T-cell (primary cell): ENCODE measurements around the gene ROGDI. TPM values are rescaled to one million over a fixed set of nuclear protein-coding genes. Genes with fewer than 3 reads are reported as not detected.

Source experiments
- ATAC-seq, 4 experiments: fragments of 200-7000 bp in 3 of 4; fragments of 150-1000 bp in 1 of 4; cut with Tn5 transposase; replicated peaks in 1 of 4; 1 replicate in 3 of 4; 2 replicates in 1 of 4; pipeline ENCODE4 v1.10.0; 2021; ENCODE audit warnings: moderate library complexity in 3 of 4, mild to moderate bottlenecking in 2 of 4, moderate number of reproducible peaks in 1 of 4
- CTCF ChIA-PET, 2 donors: fragments of 300-600 bp; sonication (Branson Sonifier 250); formaldehyde crosslinking; loops; one replicate each; lab custom pipeline; 2022; ENCODE audit warnings: antibody characterized with exemption in 2 of 2; lab: Charles Lee
- POLR2A ChIA-PET, 2 donors: fragments of 300-600 bp; sonication (Branson Sonifier 250); formaldehyde crosslinking; loops; one replicate each; lab custom pipeline; 2022; ENCODE audit warnings: antibody characterized with exemption in 2 of 2; lab: Charles Lee
- DNase-seq, 35 experiments: peaks; one replicate each; pipeline versions ENCODE4 v3.0.0 to v3.0.0-alpha.2; 2013 to 2023
- H3K27ac ChIP-seq: one replicate; pipeline ENCODE4 v1.5.1; 2013; ENCODE audit warnings: low read length
- H3K27me3 ChIP-seq, 2 experiments: replicated peaks in 1 of 2; 1 replicate in 1 of 2; 2 replicates in 1 of 2; pipeline versions ENCODE4 v1.6.1 to v1.7.0; 2013; ENCODE audit warnings: low read length in 1 of 2, mixed read lengths in 1 of 2; ENCODE audit not compliant: control insufficient read depth in 2 of 2, insufficient read depth in 2 of 2; ENCODE audit errors: extremely low read depth in 1 of 2
- H3K36me3 ChIP-seq, 2 donors: 1 replicate in 1 of 2; 2 replicates in 1 of 2; pipeline versions ENCODE4 v1.6.1 to v1.7.0; 2013; ENCODE audit warnings: low read length in 1 of 2; ENCODE audit not compliant: control insufficient read depth in 2 of 2, insufficient read depth in 1 of 2; ENCODE audit errors: extremely low read depth in 1 of 2
- H3K4me1 ChIP-seq, 2 experiments: 1 replicate in 1 of 2; 2 replicates in 1 of 2; pipeline versions ENCODE4 v1.6.1 to v1.7.0; 2013; ENCODE audit warnings: low read length in 2 of 2, mixed read lengths in 1 of 2; ENCODE audit not compliant: insufficient read depth in 2 of 2, control insufficient read depth in 1 of 2; ENCODE audit errors: extremely low read depth in 1 of 2
- H3K4me3 ChIP-seq, 2 donors: 1 replicate in 1 of 2; 2 replicates in 1 of 2; pipeline versions ENCODE4 v1.5.1 to v1.7.0; 2013; ENCODE audit warnings: mild to moderate bottlenecking in 2 of 2, low read length in 1 of 2, moderate library complexity in 1 of 2; ENCODE audit not compliant: control insufficient read depth in 1 of 2; ENCODE audit errors: extremely low read depth in 1 of 2
- H3K9me3 ChIP-seq: 2 replicates; pipeline ENCODE4 v1.7.0; 2013
- H3K27ac Mint-ChIP-seq, 2 donors: one replicate each; pipeline ENCODE4 v1.8.0; 2020 to 2021; ENCODE audit warnings: mild to moderate bottlenecking in 2 of 2, mixed read lengths in 2 of 2
- H3K27me3 Mint-ChIP-seq, 2 donors: one replicate each; pipeline ENCODE4 v1.8.0; 2021 to 2022; ENCODE audit warnings: mixed read lengths in 2 of 2
- H3K36me3 Mint-ChIP-seq: one replicate; pipeline ENCODE4 v1.8.0; 2021; ENCODE audit warnings: mixed read lengths
- H3K4me1 Mint-ChIP-seq, 3 donors: one replicate each; pipeline ENCODE4 v1.8.0; 2020 to 2022; ENCODE audit warnings: mixed read lengths in 3 of 3, mild to moderate bottlenecking in 1 of 3
- H3K4me3 Mint-ChIP-seq, 3 donors: one replicate each; pipeline ENCODE4 v1.8.0; 2020 to 2022; ENCODE audit warnings: mild to moderate bottlenecking in 3 of 3, mixed read lengths in 3 of 3, moderate library complexity in 3 of 3
- H3K9me3 Mint-ChIP-seq, 3 donors: one replicate each; pipeline ENCODE4 v1.8.0; 2020 to 2022; ENCODE audit warnings: mixed read lengths in 3 of 3
- WGBS: methylation state at CpG from one replicate; pipeline ENCODE4 v1.1.5; 2013; ENCODE audit warnings: missing lambda C conversion rate; ENCODE audit not compliant: insufficient coverage; 5-methylcytosine and 5-hydroxymethylcytosine counted together
- total RNA-seq, 35 experiments: library from RNA in 6 of 35; stranded (reverse) in 6 of 35; fragments of 120-200 nt in 1 of 35; gene quantifications; one replicate each; pipeline versions ENCODE4 v1.2.1 to v1.2.4 and lab custom pipeline; 2013 to 2026

ROGDI gene
- total RNA-seq, 5 donors from 2014 or later (not counting 1 experiment from before 2014, with no cell fraction given): 12.1 to 20.2 (median 13.2) TPM

DNA sequence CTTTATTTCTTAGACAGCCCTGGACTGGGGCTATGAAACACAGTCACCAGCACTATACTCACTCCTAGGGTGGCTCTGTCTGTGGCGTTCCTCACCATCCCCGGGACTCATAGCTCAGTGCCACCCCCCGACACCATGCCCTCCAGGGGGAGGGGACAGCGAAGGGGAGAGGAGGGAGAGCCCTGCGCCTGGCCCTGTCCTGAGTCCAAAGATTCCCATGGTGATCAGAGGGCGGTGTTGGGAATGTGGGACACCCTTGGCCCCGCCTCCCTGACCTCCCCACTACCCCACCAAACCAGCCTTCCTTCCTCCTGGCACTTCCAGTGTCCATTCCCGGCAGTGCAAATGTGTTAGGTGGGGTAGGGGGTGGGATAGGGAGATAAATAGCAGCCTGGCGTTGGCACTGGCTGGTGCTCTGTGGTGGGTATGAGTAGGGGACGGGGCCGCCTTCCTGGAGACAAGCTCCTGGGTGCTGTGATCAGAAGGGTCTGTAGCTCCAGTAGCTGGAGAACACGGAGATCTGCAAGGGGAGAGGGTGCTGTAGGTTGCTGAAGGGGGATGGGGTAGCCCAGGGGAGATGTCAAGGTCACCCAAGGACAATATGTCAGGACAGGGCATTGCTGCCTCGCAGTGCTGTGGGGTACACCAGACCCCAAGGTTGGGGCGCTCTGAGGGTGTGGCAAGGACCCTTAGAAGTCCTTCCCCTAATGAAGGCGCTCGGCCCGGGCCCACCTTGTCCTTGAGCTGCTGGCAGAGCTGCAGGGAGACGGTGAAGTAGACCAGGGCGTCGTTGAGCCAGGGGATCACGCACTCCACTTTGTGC is 5.2 kb downstream of the ROGDI start:
- H3K4me3 ChIP-seq: no peak overlapping the region
- H3K27ac ChIP-seq: no peak overlapping the region
- DNase-seq: no peak
- H3K27me3 ChIP-seq: no peaks in the 10 kb centered on the region
- H3K36me3 ChIP-seq: peaks cover 0 to 3% of the 10 kb centered on the region in 2 donors
- ChIA-PET CTCF (no interaction called here), POLR2A (no interaction called here)
- no peaks in the 10 kb centered on the region for H3K36me3 Mint-ChIP-seq
- ATAC-seq: no peak
- WGBS: 94% methylated on average over 11 of the region's 21 CpGs
- no peaks in the 10 kb centered on the region for H3K9me3 ChIP-seq
- H3K27me3 Mint-ChIP-seq: no peaks in the 10 kb centered on the region
- no peak overlapping the region for H3K27ac Mint-ChIP-seq
- peaks cover 2 to 18% of the 10 kb centered on the region in 2 experiments for H3K4me1 ChIP-seq
- peaks cover 7 to 12% (median 11%) of the 10 kb centered on the region in 3 donors for H3K4me1 Mint-ChIP-seq
- H3K4me3 Mint-ChIP-seq: no peak overlapping the region
- H3K9me3 Mint-ChIP-seq: no peaks in the 10 kb centered on the region

DNA sequence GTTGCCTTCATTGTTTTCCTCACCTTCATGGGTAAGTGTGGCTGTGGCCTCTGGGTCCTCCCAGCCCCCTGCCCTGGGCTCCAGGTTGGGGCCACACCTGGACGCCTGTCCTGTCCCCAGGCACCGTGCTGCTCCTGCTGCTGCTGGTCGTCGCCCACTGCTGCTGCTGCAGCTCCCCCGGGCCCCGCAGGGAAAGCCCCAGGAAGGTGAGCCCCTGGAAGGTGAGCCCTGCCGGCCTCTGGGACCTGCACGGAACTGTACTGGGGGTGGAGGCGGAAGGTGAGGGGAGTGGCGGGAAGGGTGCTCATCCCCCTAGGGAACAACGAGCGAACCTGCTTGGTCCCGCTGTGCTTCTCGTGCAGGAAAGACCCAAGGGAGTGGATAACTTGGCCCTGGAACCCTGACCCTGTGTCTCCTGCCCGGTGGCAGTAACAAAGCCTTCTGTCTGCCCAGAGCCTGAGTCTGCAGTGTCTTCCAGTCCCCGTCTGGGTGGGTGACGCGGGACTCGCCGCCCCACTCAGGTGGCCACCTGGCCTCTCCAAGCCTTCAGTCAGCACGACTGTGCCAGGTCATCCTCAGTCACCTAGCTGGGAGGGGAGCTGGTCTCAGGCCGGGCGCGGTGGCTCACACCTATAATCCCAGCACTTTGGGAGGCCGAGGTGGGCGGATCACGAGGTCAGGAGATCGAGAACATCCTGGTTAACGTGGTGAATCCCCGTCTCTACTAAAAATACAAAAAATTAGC is 6.4 kb downstream of the ROGDI start:
- 90% methylated on average over 25 of the region's 30 CpGs for WGBS
- H3K4me1 Mint-ChIP-seq: peaks cover 7% of the 10 kb centered on the region in 3 donors
- ChIA-PET POLR2A (interaction anchor here in 1 of 2 donors (0.5 kb wide), 1 partner anchor 46 kb away, joined by 3 read pairs; no protein-coding TSS in a partner anchor), CTCF (no interaction called here)
- H3K36me3 Mint-ChIP-seq: no peaks in the 10 kb centered on the region
- Histone ChIP-seq H3K4me1 (peaks cover 0 to 7% of the 10 kb centered on the region in 2 experiments), H3K9me3 (no peaks in the 10 kb centered on the region), H3K27ac (no peak overlapping the region), H3K4me3 (no peak overlapping the region), H3K27me3 (no peaks in the 10 kb centered on the region), H3K36me3 (peaks cover 0 to 3% of the 10 kb centered on the region in 2 donors)
- H3K27me3 Mint-ChIP-seq: no peaks in the 10 kb centered on the region
- no peak overlapping the region for H3K27ac Mint-ChIP-seq
- ATAC-seq (no peak), DNase-seq (no peak)
- H3K9me3 Mint-ChIP-seq: no peaks in the 10 kb centered on the region
- no peak overlapping the region for H3K4me3 Mint-ChIP-seq

- no peaks in the 10 kb centered on the region for H3K9me3 ChIP-seq
- no peak within 1 kb of the TSS for H3K4me3 ChIP-seq
- DNase-seq (no peak), ATAC-seq (no peak)
- H3K36me3 ChIP-seq: peaks cover 0 to 3% of the 10 kb centered on the region in 2 donors
- H3K27ac ChIP-seq: no peak within 1 kb of the TSS
- peaks cover 0 to under 1% of the 10 kb centered on the region in 2 experiments for H3K4me1 ChIP-seq
- Mint-ChIP-seq H3K27ac (no peak within 1 kb of the TSS), H3K27me3 (no peaks in the 10 kb centered on the region), H3K4me1 (peaks cover under 1% of the 10 kb centered on the region in 3 donors), H3K4me3 (no peak within 1 kb of the TSS), H3K9me3 (no peaks in the 10 kb centered on the region), H3K36me3 (no peaks in the 10 kb centered on the region)
- CTCF ChIA-PET: no interaction called here
- peaks cover 0 to under 1% of the 10 kb centered on the region in 2 experiments for H3K27me3 ChIP-seq
- 88% methylated on average over 13 of the region's 14 CpGs for WGBS
- POLR2A ChIA-PET: interaction anchor here in 1 of 2 donors (0.5 kb wide), 1 partner anchor 47 kb away, joined by 3 read pairs; no protein-coding TSS in a partner anchor
Observed at GRCh38 chr16:4795181-4795827, 7.1 kb downstream of the ROGDI start, which contains the start of gene SMIM22. Gene SMIM22 (plus strand): TSS chr16:4795369. CDS start chr16:4795735, 366 bp downstream.

GRCh38 chr16:4792951-4793513 is 9.4 kb downstream of the ROGDI start:
- Mint-ChIP-seq H3K9me3 (no peaks in the 10 kb centered on the region), H3K4me1 (no peaks in the 10 kb centered on the region)

GRCh38 chr16:4790871-4791270 is 11.6 kb downstream of the ROGDI start:
- CTCF ChIA-PET: no interaction called here
- H3K27me3 Mint-ChIP-seq: no peaks in the 10 kb centered on the region
- H3K27ac Mint-ChIP-seq: no peak overlapping the region
- ATAC-seq: no peak
- DNase-seq: no peak
- H3K36me3 ChIP-seq: no peaks in the 10 kb centered on the region
- H3K27ac ChIP-seq: no peak overlapping the region
- H3K4me1 Mint-ChIP-seq: no peaks in the 10 kb centered on the region
- H3K9me3 Mint-ChIP-seq: no peaks in the 10 kb centered on the region
- H3K4me3 ChIP-seq: no peak overlapping the region
- H3K4me3 Mint-ChIP-seq: no peak overlapping the region
- WGBS: 75% methylated on average over 4 of the region's 10 CpGs
- H3K27me3 ChIP-seq: peaks cover 0 to 6% of the 10 kb centered on the region in 2 experiments
- POLR2A ChIA-PET: no interaction called here
- H3K9me3 ChIP-seq: no peaks in the 10 kb centered on the region
- H3K4me1 ChIP-seq: no peaks in the 10 kb centered on the region
- no peaks in the 10 kb centered on the region for H3K36me3 Mint-ChIP-seq

More at GRCh38 chr16:4792951-4793513, 9.4 kb downstream of the ROGDI start:
- Mint-ChIP-seq H3K36me3 (no peaks in the 10 kb centered on the region), H3K4me3 (no peak overlapping the region), H3K27me3 (no peaks in the 10 kb centered on the region), H3K27ac (no peak overlapping the region)
- H3K27me3 ChIP-seq: peaks cover 0 to 6% of the 10 kb centered on the region in 2 experiments
- H3K36me3 ChIP-seq: no peaks in the 10 kb centered on the region
- ChIA-PET CTCF (no interaction called here), POLR2A (no interaction called here)
- no peaks in the 10 kb centered on the region for H3K9me3 ChIP-seq
- no peaks in the 10 kb centered on the region for H3K4me1 ChIP-seq
- ATAC-seq (no peak), DNase-seq (no peak)
- H3K27ac ChIP-seq: no peak overlapping the region
- no peak overlapping the region for H3K4me3 ChIP-seq
- WGBS: 83% methylated on average over 2 of the region's 13 CpGs

DNA sequence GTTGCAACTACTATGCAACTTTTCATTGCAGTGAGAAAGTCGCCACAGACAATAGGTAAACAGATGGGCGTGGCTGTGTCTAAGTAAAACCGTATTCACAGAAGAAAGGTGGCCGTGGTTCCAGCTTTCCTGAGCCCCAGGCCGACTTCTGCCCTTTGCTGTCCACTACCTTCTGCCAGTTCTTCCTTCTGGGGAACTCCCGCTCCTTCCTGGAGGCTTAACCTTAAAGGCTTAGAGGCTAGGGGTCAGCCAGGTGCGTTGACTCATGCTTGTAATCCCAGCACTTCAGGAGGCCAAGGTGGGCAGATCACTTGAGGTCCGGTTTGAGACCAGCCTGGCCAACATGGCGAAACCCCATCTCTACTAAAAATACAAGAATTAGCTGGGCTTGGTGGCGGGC is 12.2 kb downstream of the ROGDI start:
- H3K4me1 Mint-ChIP-seq: no peaks in the 10 kb centered on the region
- CTCF ChIA-PET: no interaction called here
- ATAC-seq: no peak
- Histone ChIP-seq H3K27ac (no peak overlapping the region), H3K4me3 (no peak overlapping the region), H3K4me1 (no peaks in the 10 kb centered on the region), H3K9me3 (no peaks in the 10 kb centered on the region), H3K36me3 (no peaks in the 10 kb centered on the region), H3K27me3 (peaks cover 0 to 6% of the 10 kb centered on the region in 2 experiments)
- POLR2A ChIA-PET: no interaction called here
- 81% methylated on average over 6 of the region's 10 CpGs for WGBS
- no peaks in the 10 kb centered on the region for H3K9me3 Mint-ChIP-seq
- H3K36me3 Mint-ChIP-seq: no peaks in the 10 kb centered on the region
- DNase-seq: no peak
- no peak overlapping the region for H3K4me3 Mint-ChIP-seq
- H3K27me3 Mint-ChIP-seq: no peaks in the 10 kb centered on the region
- no peak overlapping the region for H3K27ac Mint-ChIP-seq
